HFF-Myc (cell line): ENCODE measurements around the gene CLDN22.

Experiments used
- DNase-seq: peaks from one replicate; pipeline ENCODE4 v3.0.0-alpha.2; 2011; ENCODE audit warnings: low read depth; ENCODE audit errors: extremely low read depth
- H3K4me3 ChIP-seq: replicated peaks from 2 replicates; pipeline ENCODE4 v1.5.1; 2011; ENCODE audit warnings: low read depth, mild to moderate bottlenecking, control low read depth, low read length
- CTCF ChIP-seq: IDR thresholded peaks from 2 replicates; pipeline ENCODE4 v1.5.1; 2012; ENCODE audit warnings: mild to moderate bottlenecking, low read depth, low read length, control low read depth; ENCODE audit errors: missing control alignments

Gene CLDN22

GRCh38 chr4:183347566-183347965, 27.5 kb upstream of the CLDN22 start:
- TF ChIP-seq CTCF: no peak
- no peak overlapping the region for H3K4me3 ChIP-seq
- no peak for DNase-seq

GRCh38 chr4:183347146-183347545, 27.1 kb upstream of the CLDN22 start:
- no peak for DNase-seq
- no peak for TF ChIP-seq CTCF

GRCh38 chr4:183345261-183345660, 25.2 kb upstream of the CLDN22 start:
- no peak for DNase-seq
- TF ChIP-seq CTCF: no peak
- no peak overlapping the region for H3K4me3 ChIP-seq

More at GRCh38 chr4:183347146-183347545, 27.1 kb upstream of the CLDN22 start:
- H3K4me3 ChIP-seq: no peak overlapping the region

GRCh38 chr4:183344523-183345255, 24.6 kb upstream of the CLDN22 start:
- DNase-seq: no peak
- TF ChIP-seq CTCF: no peak
- H3K4me3 ChIP-seq: no peak overlapping the region

GRCh38 chr4:183343730-183344129, 23.7 kb upstream of the CLDN22 start:
- no peak for DNase-seq
- TF ChIP-seq CTCF: no peak
- H3K4me3 ChIP-seq: no peak overlapping the region

- TF ChIP-seq CTCF: no peak
- DNase-seq: no peak
- no peak overlapping the region for H3K4me3 ChIP-seq
Observed at GRCh38 chr4:183342541-183343533, 22.8 kb upstream of the CLDN22 start.
